Neural progenitor cell (in vitro differentiated cells): ENCODE results near the gene KRTAP11-1. TPM values are rescaled to one million over a fixed set of nuclear protein-coding genes. Genes with fewer than 3 reads are reported as not detected.

Experiments
- DNase-seq: peaks from one replicate; pipeline ENCODE4 v3.0.0-alpha.2; 2016; ENCODE audit warnings: low spot score
- H2AFZ ChIP-seq: fragments of 200-600 bp; sonication (generic); replicated peaks from 2 replicates; pipeline ENCODE4 v1.6.1; 2016; ENCODE audit warnings: antibody characterized with exemption
- H3F3A ChIP-seq: fragments of 200-600 bp; sonication (generic); 2 replicates; pipeline ENCODE4 v1.6.1; 2016; ENCODE audit warnings: antibody characterized with exemption, low read depth
- H3K27ac ChIP-seq: fragments of 200-600 bp; sonication (generic); 2 replicates; pipeline ENCODE4 v1.5.1; 2016; ENCODE audit warnings: mild to moderate bottlenecking
- H3K27me3 ChIP-seq: fragments of 200-600 bp; sonication (generic); 2 replicates; pipeline ENCODE4 v1.6.1; 2016; ENCODE audit warnings: mild to moderate bottlenecking, moderate library complexity
- H3K36me3 ChIP-seq: fragments of 200-600 bp; sonication (generic); 2 replicates; pipeline ENCODE4 v1.5.1; 2016
- H3K4me1 ChIP-seq: fragments of 200-600 bp; sonication (generic); 2 replicates; pipeline ENCODE4 v1.6.1; 2016; ENCODE audit warnings: mixed run types
- H3K4me2 ChIP-seq: fragments of 200-600 bp; sonication (generic); 2 replicates; pipeline ENCODE4 v1.6.1; 2016
- H3K4me3 ChIP-seq: fragments of 200-600 bp; sonication (generic); 2 replicates; pipeline ENCODE4 v1.5.1; 2016
- H3K79me2 ChIP-seq: fragments of 200-600 bp; sonication (generic); 2 replicates; pipeline ENCODE4 v1.6.1; 2016; ENCODE audit warnings: low read depth
- H3K9ac ChIP-seq: fragments of 200-600 bp; sonication (generic); 2 replicates; pipeline ENCODE4 v1.6.1; 2016
- H3K9me3 ChIP-seq: fragments of 200-600 bp; sonication (generic); 2 replicates; pipeline ENCODE4 v1.5.1; 2016; ENCODE audit warnings: low read depth
- H4K20me1 ChIP-seq: fragments of 200-600 bp; sonication (generic); 2 replicates; pipeline ENCODE4 v1.6.1; 2016; ENCODE audit warnings: low read depth
- H3K27ac Mint-ChIP-seq: 3 replicates; pipeline ENCODE4 v1.8.0; 2021; ENCODE audit warnings: mixed read lengths
- H3K27me3 Mint-ChIP-seq: 2 replicates; pipeline ENCODE4 v1.8.0; 2022; ENCODE audit warnings: low read depth, mild to moderate bottlenecking, inconsistent platforms, moderate library complexity, mixed read lengths; ENCODE audit not compliant: insufficient read depth
- H3K36me3 Mint-ChIP-seq: 3 replicates; pipeline ENCODE4 v1.8.0; 2021; ENCODE audit warnings: mixed read lengths
- H3K4me1 Mint-ChIP-seq: 3 replicates; pipeline ENCODE4 v1.8.0; 2021; ENCODE audit warnings: mixed read lengths
- H3K4me3 Mint-ChIP-seq: 3 replicates; pipeline ENCODE4 v1.8.0; 2021; ENCODE audit warnings: mild to moderate bottlenecking, moderate library complexity, mixed read lengths
- H3K9me3 Mint-ChIP-seq: 3 replicates; pipeline ENCODE4 v1.8.0; 2020; ENCODE audit warnings: mixed read lengths
- EZH2 ChIP-seq: fragments of 200-600 bp; sonication (generic); IDR thresholded peaks from 2 replicates; pipeline ENCODE4 v1.6.1; 2017; ENCODE audit warnings: antibody characterized with exemption, mild to moderate bottlenecking, moderate library complexity
- EZH2phosphoT487 ChIP-seq: fragments of 200-600 bp; sonication (generic); IDR thresholded peaks from 2 replicates; pipeline ENCODE4 v1.6.1; 2017; ENCODE audit warnings: antibody characterized with exemption
- total RNA-seq: library from RNA; depleted of rRNA; stranded (reverse); fragments of >200 nt; gene quantifications from 2 replicates; pipeline ENCODE4 v1.2.3, GENCODE V29; 2015; ENCODE audit warnings: low replicate concordance
- TF ChIP-seq, protein P1 (sequence below): fragments of 200-600 bp; sonication (generic); IDR thresholded peaks from 2 replicates; pipeline ENCODE4 v1.5.1; 2017; ENCODE audit warnings: antibody characterized with exemption, mild to moderate bottlenecking

Gene KRTAP11-1
- total RNA-seq, 1 donor from 2014 or later: not detected

DNA sequence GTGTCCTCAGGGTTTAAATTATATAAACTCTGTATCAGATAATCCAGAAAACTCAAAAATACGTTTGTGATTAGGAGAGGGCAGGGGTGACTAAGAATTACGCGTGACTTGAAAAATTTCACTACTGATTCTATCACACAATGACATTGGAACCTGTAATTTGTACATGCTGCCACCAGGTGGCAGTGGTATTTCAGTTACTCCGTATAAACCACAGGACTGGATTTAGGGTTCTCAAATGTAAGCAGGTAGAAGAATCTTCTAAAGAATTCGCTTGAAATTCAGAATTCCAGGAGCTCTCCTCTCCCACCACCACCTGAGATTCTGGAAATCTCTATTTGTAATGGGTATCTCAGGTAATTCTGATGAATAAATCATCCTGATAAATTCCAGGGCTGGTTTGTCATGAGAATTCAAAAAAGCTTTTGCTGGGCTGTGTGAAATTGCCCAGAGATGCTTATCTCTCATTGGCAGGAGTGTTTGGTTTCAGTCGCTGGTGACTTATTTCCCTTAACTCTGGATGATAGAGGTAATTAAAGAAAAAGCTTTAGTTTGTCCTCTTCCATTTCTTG is 50.1 kb downstream of the KRTAP11-1 start:
- DNase-seq: peak; percentile 59
- TF ChIP-seq EZH2phosphoT487: no peak
- TF ChIP-seq, protein P1, sequence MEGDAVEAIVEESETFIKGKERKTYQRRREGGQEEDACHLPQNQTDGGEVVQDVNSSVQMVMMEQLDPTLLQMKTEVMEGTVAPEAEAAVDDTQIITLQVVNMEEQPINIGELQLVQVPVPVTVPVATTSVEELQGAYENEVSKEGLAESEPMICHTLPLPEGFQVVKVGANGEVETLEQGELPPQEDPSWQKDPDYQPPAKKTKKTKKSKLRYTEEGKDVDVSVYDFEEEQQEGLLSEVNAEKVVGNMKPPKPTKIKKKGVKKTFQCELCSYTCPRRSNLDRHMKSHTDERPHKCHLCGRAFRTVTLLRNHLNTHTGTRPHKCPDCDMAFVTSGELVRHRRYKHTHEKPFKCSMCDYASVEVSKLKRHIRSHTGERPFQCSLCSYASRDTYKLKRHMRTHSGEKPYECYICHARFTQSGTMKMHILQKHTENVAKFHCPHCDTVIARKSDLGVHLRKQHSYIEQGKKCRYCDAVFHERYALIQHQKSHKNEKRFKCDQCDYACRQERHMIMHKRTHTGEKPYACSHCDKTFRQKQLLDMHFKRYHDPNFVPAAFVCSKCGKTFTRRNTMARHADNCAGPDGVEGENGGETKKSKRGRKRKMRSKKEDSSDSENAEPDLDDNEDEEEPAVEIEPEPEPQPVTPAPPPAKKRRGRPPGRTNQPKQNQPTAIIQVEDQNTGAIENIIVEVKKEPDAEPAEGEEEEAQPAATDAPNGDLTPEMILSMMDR: peak; percentile 75
- no peak for TF ChIP-seq EZH2
- Histone ChIP-seq H3K4me2 (no peak overlapping the region), H3K4me3 (no peak overlapping the region), H3K9ac (no peak overlapping the region), H3K79me2 (no peaks in the 10 kb centered on the region), H4K20me1 (no peaks in the 10 kb centered on the region), H3K4me1 (no peaks in the 10 kb centered on the region), H3F3A (no peaks in the 10 kb centered on the region), H3K27me3 (no peaks in the 10 kb centered on the region), H2AFZ (no peak overlapping the region), H3K27ac (no peak overlapping the region), H3K9me3 (peaks cover 3% of the 10 kb centered on the region), H3K36me3 (no peaks in the 10 kb centered on the region)
- peaks cover 7% of the 10 kb centered on the region for H3K9me3 Mint-ChIP-seq
- no peaks in the 10 kb centered on the region for H3K27me3 Mint-ChIP-seq
- H3K4me1 Mint-ChIP-seq: no peaks in the 10 kb centered on the region
- no peak overlapping the region for H3K27ac Mint-ChIP-seq
- no peak overlapping the region for H3K4me3 Mint-ChIP-seq
- no peaks in the 10 kb centered on the region for H3K36me3 Mint-ChIP-seq

Other genes with a start within 250 kb of the KRTAP11-1 start
- gene KRTAP20-2, start 246.4 kb downstream of the KRTAP11-1 start, total RNA-seq: not detected in 2 replicates
- gene KRTAP20-3, start 238.7 kb downstream of the KRTAP11-1 start, total RNA-seq: not detected in 2 replicates
- gene KRTAP21-3, start 162.8 kb downstream of the KRTAP11-1 start, total RNA-seq: not detected in 2 replicates
- gene KRTAP21-2, start 134.3 kb downstream of the KRTAP11-1 start, total RNA-seq: not detected in 2 replicates
- gene KRTAP21-1, start 126.2 kb downstream of the KRTAP11-1 start, total RNA-seq: not detected in 2 replicates
- gene KRTAP8-1, start 68.3 kb downstream of the KRTAP11-1 start, total RNA-seq: not detected in 2 replicates
- gene KRTAP7-1, start 51.8 kb downstream of the KRTAP11-1 start, total RNA-seq: not detected in 2 replicates
- not detected in 2 replicates for gene KRTAP19-8, start 156.9 kb upstream of the KRTAP11-1 start, total RNA-seq